Heart left ventricle (tissue), 13 donors: ENCODE results near the gene MDFIC2.

Experiments
- POLR2A ChIP-seq, 2 donors: fragments of 450-650 bp; IDR thresholded peaks; one replicate each; pipeline ENCODE4 v1.6.1; 2017; ENCODE audit warnings: antibody characterized with exemption in 2 of 2, mild to moderate bottlenecking in 2 of 2, moderate library complexity in 2 of 2
- TF ChIP-seq, protein P1 (sequence below), 12 donors: fragments of 200-600 bp; sonication (generic) in 4 of 12; IDR thresholded peaks; one replicate each; pipeline versions ENCODE4 v1.5.0 to v1.8.0; 2018 to 2022; ENCODE audit warnings: antibody characterized with exemption in 12 of 12, mild to moderate bottlenecking in 5 of 12
- donor health status: ischemic (EF 13 %, LVEDD 7.1; RV severe dilation, severe dysfunction).
- donor health status: DM: no; HTN: yes; CAD: no.
- donor health status: DM: no; HTN: no; CAD: no.
- donor health status: ischemic (EF 25% LVEDD 6.9; RV normal size, moderate dysfunction).
- donor health status: ischemic (EF 25% LVEDD 5.7; RV mildly dilated, moderate dysfunction).
- donor health status: ischemic (EF 35%, LVEDD 5.7; RV mildly dilated, moderate dysfunction).
- donor health status: nonischemic (EF 11% LVEDD 7.7; RV severe dilation, severe dysfunction).
- donor health status: DM: yes; HTN: yes; CAD: no.
- donor health status: PGD.
- donor health status: ischemic (EF 29% LVEDD 5.4; RV normal size, mild dysfunction).
- donor health status: nonischemic (EF 23%, LVEDD 6.1; RV moderate dilation, normal function).

DNA sequence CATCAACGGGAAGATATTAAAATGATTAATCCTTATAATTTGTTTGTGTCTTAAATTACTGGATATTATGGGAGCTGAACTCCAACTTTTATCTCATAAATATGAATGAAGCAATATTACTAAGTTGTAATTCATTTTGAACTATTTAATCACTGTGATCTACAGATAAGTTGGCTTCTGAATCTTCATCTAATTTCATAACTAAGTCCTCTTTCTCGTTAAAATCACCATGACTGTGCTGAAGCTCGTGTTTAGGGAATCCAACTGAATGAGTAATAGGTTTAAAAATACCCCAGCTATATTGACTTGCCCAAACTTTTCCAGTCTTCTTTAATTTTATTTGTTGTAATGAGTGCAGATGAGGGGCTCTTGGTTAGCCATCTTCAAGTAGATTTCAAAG is 14.1 kb downstream of the MDFIC2 start:
- TF ChIP-seq, protein P1, sequence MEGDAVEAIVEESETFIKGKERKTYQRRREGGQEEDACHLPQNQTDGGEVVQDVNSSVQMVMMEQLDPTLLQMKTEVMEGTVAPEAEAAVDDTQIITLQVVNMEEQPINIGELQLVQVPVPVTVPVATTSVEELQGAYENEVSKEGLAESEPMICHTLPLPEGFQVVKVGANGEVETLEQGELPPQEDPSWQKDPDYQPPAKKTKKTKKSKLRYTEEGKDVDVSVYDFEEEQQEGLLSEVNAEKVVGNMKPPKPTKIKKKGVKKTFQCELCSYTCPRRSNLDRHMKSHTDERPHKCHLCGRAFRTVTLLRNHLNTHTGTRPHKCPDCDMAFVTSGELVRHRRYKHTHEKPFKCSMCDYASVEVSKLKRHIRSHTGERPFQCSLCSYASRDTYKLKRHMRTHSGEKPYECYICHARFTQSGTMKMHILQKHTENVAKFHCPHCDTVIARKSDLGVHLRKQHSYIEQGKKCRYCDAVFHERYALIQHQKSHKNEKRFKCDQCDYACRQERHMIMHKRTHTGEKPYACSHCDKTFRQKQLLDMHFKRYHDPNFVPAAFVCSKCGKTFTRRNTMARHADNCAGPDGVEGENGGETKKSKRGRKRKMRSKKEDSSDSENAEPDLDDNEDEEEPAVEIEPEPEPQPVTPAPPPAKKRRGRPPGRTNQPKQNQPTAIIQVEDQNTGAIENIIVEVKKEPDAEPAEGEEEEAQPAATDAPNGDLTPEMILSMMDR (IDR thresholded peaks at IDR 0.05): no peak
- TF ChIP-seq POLR2A (IDR thresholded peaks at IDR 0.05): no peak
